Epidermal melanocyte (primary cell): ENCODE results near the gene PHLDA2.
"Not testable (repeated sequence)": the region's sequence is repeated elsewhere in the genome, so short reads cannot be mapped to it uniquely, and the experiment has no call there.

ENCODE experiments used
- DNase-seq: peaks from one replicate; pipeline ENCODE4 v3.0.0; 2011; ENCODE audit warnings: low spot score; ENCODE audit not compliant: insufficient read length

Gene PHLDA2

DNA sequence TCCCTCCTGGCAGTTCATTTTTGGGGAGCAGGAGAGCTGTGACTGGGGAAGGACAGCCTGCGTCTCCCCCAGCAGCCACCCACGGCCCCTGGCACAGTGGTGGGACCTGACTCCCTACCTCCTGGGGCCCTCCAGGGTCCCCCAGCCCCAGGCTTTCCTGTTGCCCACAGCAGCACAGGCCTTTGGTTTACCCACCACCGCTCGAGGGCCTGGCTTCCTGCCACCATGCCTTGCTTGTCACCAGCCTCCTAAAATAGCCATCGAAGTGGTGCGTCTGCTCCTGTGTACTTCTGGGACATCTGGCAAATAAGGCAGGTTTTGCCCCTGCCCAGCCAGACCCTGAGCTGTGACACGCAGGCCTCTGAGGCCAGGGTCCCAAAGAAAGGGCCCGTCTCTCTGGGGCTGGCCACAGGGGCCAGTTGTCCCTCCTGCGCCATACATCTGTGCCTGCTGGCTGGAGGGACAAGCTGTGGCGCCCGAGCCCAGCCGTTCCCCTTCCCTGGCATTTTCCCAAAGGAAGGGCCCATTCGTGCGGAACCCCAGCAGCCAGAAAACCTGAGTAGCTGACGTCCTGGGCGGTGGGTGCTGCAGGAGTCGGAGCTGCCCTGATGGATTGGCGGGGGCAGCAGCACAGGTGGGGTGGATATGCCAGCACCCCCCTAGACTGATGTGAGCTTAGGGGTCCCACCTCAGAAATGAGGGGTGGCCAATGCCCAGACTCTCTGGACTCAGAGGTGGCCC is 14.6 kb downstream of the PHLDA2 start:
- no peak for DNase-seq

DNA sequence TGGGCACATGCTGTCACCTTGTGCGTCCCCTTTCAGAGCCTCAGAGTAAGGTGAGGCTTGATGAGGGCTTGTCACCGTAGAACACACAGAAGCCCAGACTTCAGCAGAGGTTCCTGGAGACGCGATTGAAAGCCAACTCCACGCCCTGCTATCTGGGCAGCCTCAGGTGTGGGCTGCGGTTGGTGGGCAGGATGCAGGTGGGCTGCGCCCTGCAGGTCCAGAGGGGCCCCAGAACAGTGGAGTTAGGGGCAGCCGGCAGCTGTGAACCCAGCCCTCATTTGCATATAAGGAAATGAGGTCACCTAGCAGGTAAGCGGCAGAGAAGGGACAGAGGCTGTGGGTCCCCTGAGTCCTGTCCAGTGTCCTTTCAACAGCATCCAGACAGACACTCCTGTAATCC is 15.4 kb downstream of the PHLDA2 start:
- no peak for DNase-seq

DNA sequence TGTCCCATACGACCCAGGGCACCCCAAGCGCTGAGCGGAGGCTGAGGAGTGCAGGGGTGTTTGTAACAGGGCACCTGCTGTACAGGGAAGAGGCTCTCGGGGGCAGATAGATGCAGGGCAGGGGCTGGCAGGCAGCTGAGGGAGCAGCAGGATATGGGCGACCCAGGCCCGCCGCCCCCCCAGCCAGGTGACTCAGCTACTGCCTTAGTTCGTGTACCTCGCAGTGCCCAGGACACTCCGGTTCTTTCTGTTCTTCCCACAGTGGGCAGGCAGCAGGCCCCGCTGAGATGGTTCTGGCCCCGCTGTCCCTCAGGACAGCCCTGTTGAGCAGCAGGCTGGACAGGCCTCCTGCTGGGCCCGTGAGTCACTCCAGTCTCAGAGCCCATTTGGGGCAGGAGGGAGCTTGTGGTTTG is 16.2 kb downstream of the PHLDA2 start:
- DNase-seq, result no peak

DNA sequence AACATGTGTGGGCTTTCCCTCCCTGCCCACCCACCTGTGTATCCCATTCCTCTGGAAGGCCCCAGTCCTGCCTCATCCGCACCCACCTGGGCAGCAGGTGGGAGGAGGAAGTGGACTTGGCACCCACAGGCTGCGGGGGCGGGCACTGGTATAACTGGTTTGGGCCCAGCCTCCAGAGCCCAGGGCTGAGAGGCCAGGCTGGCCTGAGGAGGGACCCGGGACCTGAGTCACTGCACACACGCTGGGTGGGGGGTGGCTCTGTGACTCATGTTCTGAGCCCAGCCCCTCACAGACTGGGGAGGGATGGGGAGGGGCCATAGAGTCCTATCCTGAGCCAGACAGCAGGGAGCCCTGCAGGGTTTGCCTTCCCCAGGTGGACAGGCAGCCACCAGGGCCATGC is 16.7 kb downstream of the PHLDA2 start:
- DNase-seq, result no peak

GRCh38 chr11:2911785-2912391 is 17.3 kb downstream of the PHLDA2 start:
- no peak for DNase-seq

- no peak for DNase-seq
Observed at GRCh38 chr11:2911088-2911784, 18.0 kb downstream of the PHLDA2 start.

DNA sequence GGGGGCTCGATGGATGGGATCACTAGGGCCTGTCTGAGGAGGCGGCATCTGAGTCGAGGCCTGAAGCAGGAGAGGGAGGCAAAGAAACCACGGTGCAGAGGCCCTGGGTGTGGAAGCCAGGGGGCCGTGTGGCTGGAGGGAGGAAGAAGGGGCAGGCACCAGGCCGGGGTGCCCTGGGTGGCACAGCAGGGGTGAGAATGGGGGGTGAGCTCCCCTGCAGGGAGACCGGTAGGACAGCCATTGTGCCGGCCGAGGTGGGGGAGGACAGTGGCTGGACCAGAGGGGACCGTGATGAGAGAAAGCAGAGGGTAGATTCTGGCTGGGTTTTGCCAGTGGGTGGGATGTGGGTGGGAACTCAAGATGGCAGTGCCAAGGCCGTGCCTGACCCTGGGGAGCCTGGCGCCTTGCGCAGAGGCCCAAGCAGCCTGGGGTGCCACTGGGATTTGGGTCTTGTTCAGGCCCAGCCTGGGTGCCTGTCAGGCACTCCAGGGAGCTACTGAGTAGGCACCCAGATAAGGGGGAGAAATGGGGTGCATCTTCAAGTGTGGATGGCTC is 18.7 kb downstream of the PHLDA2 start:
- no peak for DNase-seq

- DNase-seq, result no peak
Observed at GRCh38 chr11:2909133-2909902, 19.9 kb downstream of the PHLDA2 start.

- no peak for DNase-seq
Observed at GRCh38 chr11:2908130-2908529, 21.1 kb downstream of the PHLDA2 start.

DNA sequence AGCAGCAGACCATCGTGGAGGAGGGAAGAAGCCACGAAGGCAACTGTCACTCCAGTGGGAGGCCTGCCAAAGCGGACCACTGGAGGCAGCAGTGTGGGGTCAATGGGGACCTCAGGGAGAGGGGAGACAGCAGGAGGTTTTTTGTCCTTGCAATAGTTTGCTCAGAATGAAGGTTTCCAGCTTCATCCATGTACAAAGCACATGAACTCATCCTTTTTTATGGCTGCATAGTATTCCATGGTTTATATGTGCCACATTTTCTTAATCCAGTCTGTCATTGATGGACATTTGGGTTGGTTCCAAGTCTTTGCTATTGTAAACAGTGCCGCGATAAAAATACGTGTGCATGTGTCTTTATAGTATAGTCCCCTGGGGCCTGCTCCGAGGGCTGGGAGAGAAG is 23.9 kb downstream of the PHLDA2 start:
- not testable (repeated sequence) for DNase-seq

GRCh38 chr11:2904153-2905052 is 24.8 kb downstream of the PHLDA2 start:
- no peak for DNase-seq

GRCh38 chr11:2903672-2904011 is 25.6 kb downstream of the PHLDA2 start:
- no peak for DNase-seq

DNA sequence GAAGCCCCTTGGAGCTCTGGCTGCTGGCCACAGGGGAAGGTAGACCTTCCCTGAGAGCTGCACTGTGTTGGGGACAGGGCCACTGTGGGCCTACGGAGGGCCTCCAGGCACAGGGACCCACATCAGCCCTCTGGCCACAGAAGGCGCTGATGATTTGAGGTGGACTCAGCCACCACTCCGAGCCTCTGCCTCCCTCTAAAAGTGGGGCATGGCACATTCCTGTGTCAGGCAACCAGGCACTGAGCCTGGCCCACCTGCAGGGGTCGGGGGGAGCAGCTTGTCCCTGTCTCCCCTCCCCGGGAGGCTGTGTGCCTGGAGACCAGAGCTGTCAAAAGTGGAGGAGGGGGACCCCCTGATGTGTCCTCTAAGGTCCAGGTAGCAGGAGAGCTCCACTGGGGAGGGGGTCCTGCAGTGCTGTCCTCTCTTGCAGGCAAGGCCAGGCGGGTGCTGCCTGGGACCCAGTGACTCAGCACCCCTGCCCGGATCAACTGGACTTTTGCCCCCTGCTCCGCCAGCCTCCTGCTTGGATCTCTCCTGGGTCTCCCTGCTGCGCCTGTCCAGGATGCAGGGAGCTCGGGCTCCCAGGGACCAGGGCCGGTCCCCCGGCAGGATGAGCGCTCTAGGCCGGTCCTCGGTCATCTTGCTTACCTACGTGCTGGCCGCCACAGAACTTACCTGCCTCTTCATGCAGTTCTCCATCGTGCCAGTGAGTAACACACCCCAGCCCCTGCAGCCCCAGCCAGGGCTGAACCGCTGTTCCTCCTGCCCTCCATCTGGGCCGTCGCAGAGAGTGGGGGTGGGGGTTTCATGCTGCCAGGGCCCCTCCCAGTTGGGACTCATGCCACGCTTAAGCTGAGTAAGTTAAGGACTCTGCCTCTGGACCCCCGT is 26.2 kb downstream of the PHLDA2 start:
- no peak for DNase-seq

- DNase-seq, result peak; percentile 98
Observed at GRCh38 chr11:2901854-2902783, 27.1 kb downstream of the PHLDA2 start.

GRCh38 chr11:2901196-2901796 is 27.9 kb downstream of the PHLDA2 start:
- DNase-seq, result no peak

DNA sequence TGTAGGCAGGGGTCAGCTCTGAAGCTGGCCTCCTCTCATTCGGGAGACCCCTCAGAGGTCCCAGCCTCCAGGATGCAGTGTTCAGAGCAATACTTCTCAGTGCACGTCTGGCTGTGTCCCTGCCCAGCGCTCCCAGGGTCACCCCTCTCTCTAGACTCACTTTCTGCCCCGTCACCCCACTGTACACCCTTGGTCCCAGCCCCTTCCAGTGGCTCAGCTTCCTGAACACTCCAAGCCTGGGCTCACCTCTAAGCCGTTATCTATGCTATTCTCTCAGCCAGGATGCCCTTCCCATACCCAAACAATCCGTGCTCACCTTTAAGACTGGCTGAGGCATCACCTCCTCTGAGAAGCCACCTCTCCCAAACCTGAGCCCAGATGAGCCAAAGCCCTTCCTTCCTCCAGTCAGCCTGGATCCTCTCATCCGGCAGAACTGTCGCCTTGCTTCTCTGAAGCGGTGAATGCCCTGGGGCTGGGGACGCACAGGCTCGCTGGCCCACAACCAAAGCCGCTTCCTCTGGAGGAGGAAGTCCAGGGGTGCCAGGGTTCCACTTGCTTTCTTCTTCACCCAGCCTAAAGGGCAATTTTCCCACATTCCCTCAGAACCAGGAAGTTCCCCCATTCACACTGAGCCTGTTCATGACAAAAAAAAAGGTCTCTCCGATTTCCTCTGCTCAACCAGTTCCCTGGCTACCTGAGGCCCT is 30.0 kb downstream of the PHLDA2 start:
- DNase-seq, result no peak

DNA sequence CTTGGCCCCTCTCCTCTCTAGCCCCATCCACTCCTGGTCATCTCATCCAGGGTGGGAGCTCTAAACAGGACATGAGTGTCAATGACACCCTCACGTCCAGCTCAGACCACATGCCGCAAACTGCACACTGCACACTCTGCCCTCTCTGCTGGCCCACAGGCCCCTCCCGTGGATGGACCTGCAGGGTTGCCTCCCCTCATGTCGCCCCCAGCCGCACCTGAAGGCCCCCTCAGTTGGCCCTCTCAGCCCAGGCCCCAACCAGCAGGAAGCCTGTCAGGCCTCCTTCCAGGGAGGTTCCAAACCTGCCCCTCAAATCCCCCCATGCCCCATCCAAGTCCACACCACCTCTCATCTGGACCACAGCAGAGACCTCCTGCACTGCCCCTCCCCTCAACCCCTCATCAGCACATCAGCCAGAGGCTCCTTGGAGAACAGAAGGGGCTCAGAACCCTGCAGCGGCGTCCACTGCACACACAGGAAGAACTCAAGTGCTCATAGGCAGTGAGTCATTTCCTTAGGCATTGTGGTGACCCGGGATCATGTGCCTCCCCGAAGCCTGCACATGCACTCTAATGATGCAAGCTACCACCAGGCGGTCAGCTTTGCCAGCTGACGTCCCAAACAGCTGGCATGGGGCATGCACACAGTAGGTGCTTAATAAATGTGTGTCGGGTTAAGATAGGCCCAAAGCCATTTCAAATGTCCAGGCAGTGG is 30.7 kb downstream of the PHLDA2 start:
- DNase-seq, result peak; percentile 83
